ENCODE data around the gene PALLD.

GRCh38 chr4:168562041-168562571 is 65.3 kb downstream of the PALLD start:
- no peak for TF ChIP-seq POLR2AphosphoS5 (IDR thresholded peaks at IDR 0.05)
- TF ChIP-seq, protein P1, sequence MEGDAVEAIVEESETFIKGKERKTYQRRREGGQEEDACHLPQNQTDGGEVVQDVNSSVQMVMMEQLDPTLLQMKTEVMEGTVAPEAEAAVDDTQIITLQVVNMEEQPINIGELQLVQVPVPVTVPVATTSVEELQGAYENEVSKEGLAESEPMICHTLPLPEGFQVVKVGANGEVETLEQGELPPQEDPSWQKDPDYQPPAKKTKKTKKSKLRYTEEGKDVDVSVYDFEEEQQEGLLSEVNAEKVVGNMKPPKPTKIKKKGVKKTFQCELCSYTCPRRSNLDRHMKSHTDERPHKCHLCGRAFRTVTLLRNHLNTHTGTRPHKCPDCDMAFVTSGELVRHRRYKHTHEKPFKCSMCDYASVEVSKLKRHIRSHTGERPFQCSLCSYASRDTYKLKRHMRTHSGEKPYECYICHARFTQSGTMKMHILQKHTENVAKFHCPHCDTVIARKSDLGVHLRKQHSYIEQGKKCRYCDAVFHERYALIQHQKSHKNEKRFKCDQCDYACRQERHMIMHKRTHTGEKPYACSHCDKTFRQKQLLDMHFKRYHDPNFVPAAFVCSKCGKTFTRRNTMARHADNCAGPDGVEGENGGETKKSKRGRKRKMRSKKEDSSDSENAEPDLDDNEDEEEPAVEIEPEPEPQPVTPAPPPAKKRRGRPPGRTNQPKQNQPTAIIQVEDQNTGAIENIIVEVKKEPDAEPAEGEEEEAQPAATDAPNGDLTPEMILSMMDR (IDR thresholded peaks at IDR 0.05), result no peak
